ENCODE measurements around the gene AP4M1. TPM values are rescaled to one million over a fixed set of nuclear protein-coding genes. Genes with fewer than 3 reads are reported as not detected.

AP4M1 gene
- total RNA-seq, 1 donor from 2014 or later: 22.6 TPM

GRCh38 chr7:100095289-100095688, 6.2 kb upstream of the AP4M1 start:
- Mint-ChIP-seq H3K4me1 (peaks cover 75% of the 10 kb centered on the region), H3K9me3 (no peaks in the 10 kb centered on the region), H3K36me3 (ENCODE audit: low read depth) (peaks cover 79% of the 10 kb centered on the region), H3K4me3 (peak overlapping the region; percentile 99), H3K27me3 (ENCODE audit: low read depth) (peaks cover 57% of the 10 kb centered on the region), H3K27ac (ENCODE audit: unreplicated experiment) (no peak overlapping the region)
- TF ChIP-seq CTCF (conservative IDR thresholded peaks at IDR 0.05): no peak
- no peak for DNase-seq (ENCODE audit: low read depth, low spot score)

- no peaks in the 10 kb centered on the region for H3K9me3 Mint-ChIP-seq
- peaks cover 79% of the 10 kb centered on the region for H3K36me3 Mint-ChIP-seq (ENCODE audit: low read depth)
- peak overlapping the region; percentile 99 for H3K4me3 Mint-ChIP-seq
- H3K27ac Mint-ChIP-seq (ENCODE audit: unreplicated experiment): no peak overlapping the region
- H3K27me3 Mint-ChIP-seq (ENCODE audit: low read depth): peaks cover 55% of the 10 kb centered on the region
- peaks cover 72% of the 10 kb centered on the region for H3K4me1 Mint-ChIP-seq
- DNase-seq (ENCODE audit: low read depth, low spot score): no peak
- TF ChIP-seq CTCF (conservative IDR thresholded peaks at IDR 0.05): no peak
Observed at GRCh38 chr7:100095704-100096103, 5.7 kb upstream of the AP4M1 start.

GRCh38 chr7:100098913-100099312, 2.5 kb upstream of the AP4M1 start:
- peaks cover 53% of the 10 kb centered on the region for H3K36me3 Mint-ChIP-seq (ENCODE audit: low read depth)
- no peak for TF ChIP-seq CTCF (conservative IDR thresholded peaks at IDR 0.05)
- H3K27ac Mint-ChIP-seq (ENCODE audit: unreplicated experiment): peak overlapping the region; percentile 96
- peaks cover 63% of the 10 kb centered on the region for H3K4me1 Mint-ChIP-seq
- H3K27me3 Mint-ChIP-seq (ENCODE audit: low read depth): peaks cover 38% of the 10 kb centered on the region
- no peak for DNase-seq (ENCODE audit: low read depth, low spot score)
- H3K9me3 Mint-ChIP-seq: no peaks in the 10 kb centered on the region
- H3K4me3 Mint-ChIP-seq: peak overlapping the region; percentile 99

GRCh38 chr7:100099452-100099851, 2.0 kb upstream of the AP4M1 start:
- Mint-ChIP-seq H3K27me3 (ENCODE audit: low read depth) (peaks cover 37% of the 10 kb centered on the region), H3K36me3 (ENCODE audit: low read depth) (peaks cover 52% of the 10 kb centered on the region), H3K9me3 (no peaks in the 10 kb centered on the region), H3K4me1 (peaks cover 62% of the 10 kb centered on the region), H3K4me3 (peak overlapping the region; percentile 99), H3K27ac (ENCODE audit: unreplicated experiment) (peak overlapping the region; percentile 100)
- no peak for TF ChIP-seq CTCF (conservative IDR thresholded peaks at IDR 0.05)
- DNase-seq (ENCODE audit: low read depth, low spot score): no peak

GRCh38 chr7:100100420-100101015, 925 bp upstream of the AP4M1 start:
- peak overlapping the region; percentile 100 for H3K27ac Mint-ChIP-seq (ENCODE audit: unreplicated experiment)
- DNase-seq (ENCODE audit: low read depth, low spot score): peak; percentile 86
- H3K36me3 Mint-ChIP-seq (ENCODE audit: low read depth): peaks cover 46% of the 10 kb centered on the region
- TF ChIP-seq CTCF (conservative IDR thresholded peaks at IDR 0.05): no peak
- peaks cover 62% of the 10 kb centered on the region for H3K4me1 Mint-ChIP-seq
- peaks cover 30% of the 10 kb centered on the region for H3K27me3 Mint-ChIP-seq (ENCODE audit: low read depth)
- H3K9me3 Mint-ChIP-seq: no peaks in the 10 kb centered on the region
- peak overlapping the region; percentile 99 for H3K4me3 Mint-ChIP-seq
